Measurements from ENCODE around the gene LSR. TPM values are rescaled to one million over a fixed set of nuclear protein-coding genes. Genes with fewer than 3 reads are reported as not detected.
A peak's percentile ranks its signal among the peaks of the same experiment; 100 is the strongest.

The LSR gene, protein sequence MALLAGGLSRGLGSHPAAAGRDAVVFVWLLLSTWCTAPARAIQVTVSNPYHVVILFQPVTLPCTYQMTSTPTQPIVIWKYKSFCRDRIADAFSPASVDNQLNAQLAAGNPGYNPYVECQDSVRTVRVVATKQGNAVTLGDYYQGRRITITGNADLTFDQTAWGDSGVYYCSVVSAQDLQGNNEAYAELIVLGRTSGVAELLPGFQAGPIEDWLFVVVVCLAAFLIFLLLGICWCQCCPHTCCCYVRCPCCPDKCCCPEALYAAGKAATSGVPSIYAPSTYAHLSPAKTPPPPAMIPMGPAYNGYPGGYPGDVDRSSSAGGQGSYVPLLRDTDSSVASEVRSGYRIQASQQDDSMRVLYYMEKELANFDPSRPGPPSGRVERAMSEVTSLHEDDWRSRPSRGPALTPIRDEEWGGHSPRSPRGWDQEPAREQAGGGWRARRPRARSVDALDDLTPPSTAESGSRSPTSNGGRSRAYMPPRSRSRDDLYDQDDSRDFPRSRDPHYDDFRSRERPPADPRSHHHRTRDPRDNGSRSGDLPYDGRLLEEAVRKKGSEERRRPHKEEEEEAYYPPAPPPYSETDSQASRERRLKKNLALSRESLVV
- 151 and 152 TPM in 2 replicates for total RNA-seq (2021)
- long read RNA-seq, partial matches to known transcripts = 2 of 15 reads
- long read RNA-seq, other reads (novel, unspliced or antisense) = 4 of 15 reads

DNA sequence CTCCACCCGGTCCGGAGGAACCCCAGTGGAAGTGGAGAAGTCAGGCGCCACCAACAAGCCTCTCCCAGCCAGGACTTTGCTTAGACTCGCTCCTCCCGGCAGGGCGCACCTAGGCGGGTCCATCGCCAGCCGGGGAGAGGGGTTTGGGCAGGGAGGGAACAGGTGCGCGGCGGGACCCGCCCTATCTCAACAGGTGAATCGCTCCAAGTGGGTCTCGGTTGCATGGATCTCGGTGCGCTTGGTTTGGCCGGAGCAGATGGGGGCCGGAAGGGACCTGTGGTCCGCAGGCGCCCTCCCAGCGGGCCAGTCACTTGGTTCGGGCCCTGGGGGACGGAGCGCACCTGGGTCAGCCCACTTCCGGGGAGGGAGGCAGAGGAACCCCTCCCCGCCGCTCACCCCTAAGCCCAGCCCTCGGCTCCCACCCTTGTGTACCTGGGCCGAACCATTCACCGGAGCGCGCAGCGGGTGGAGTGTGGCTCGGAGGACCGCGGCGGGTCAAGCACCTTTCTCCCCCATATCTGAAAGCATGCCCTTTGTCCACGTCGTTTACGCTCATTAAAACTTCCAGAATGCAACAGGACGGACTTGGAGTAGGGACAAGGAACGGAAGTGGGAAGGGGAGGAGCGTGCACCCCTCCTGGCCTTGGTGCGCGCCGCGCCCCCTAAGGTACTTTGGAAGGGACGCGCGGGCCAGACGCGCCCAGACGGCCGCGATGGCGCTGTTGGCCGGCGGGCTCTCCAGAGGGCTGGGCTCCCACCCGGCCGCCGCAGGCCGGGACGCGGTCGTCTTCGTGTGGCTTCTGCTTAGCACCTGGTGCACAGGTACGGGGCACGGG is at the start of gene LSR:
LSR (plus strand) TSS at position 693 of the 836 bp plus-strand sequence; CDS start at position 714, 21 bp downstream.
- DNase-seq = peak; percentile 95
- no peak within 1 kb of the TSS; the same call in 1 of the 2 replicates for H3K4ac ChIP-seq (ENCODE audit: low read depth, low read length)
- peaks cover 5% of the 10 kb centered on the region for H3K79me1 ChIP-seq (ENCODE audit: insufficient read depth, low read depth, low read length, poor library complexity, severe bottlenecking)
- peak within 1 kb of the TSS; percentile 100 for H3K18ac ChIP-seq (ENCODE audit: insufficient read length, low read depth, low read length)
- H3K4me1 ChIP-seq (ENCODE audit: insufficient read depth, low read length) = no peaks in the 10 kb centered on the region; the same call in 1 of the 2 replicates
- peak within 1 kb of the TSS; percentile 77 for H3K23ac ChIP-seq (ENCODE audit: insufficient read length, low read depth, low read length)
- H2BK15ac ChIP-seq (ENCODE audit: low read depth, low read length) = no peak within 1 kb of the TSS
- H3K23me2 ChIP-seq (ENCODE audit: insufficient read length, low read depth, low read length, poor library complexity, severe bottlenecking) = peaks cover 7% of the 10 kb centered on the region
- Mint-ChIP-seq H3K4me1 (peaks cover 33 to 38% of the 10 kb centered on the region in 2 experiments), H3K36me3 (ENCODE audit: insufficient read depth in 1 of 3, low read depth in 3 of 3) (peaks cover 27 to 43% (median 39%) of the 10 kb centered on the region in 3 experiments), H3K27me3 (ENCODE audit: low read depth) (no peaks in the 10 kb centered on the region; the same call in 1 of the 2 replicates), H3K9me3 (peaks cover 0 to 3% of the 10 kb centered on the region in 2 experiments; a peak in 2 of 5 replicates), H3K4me3 (peak within 1 kb of the TSS; percentile 99 to 100), H3K27ac (peak within 1 kb of the TSS; percentile 100)
- peak within 1 kb of the TSS; percentile 76 for H2BK120ac ChIP-seq (ENCODE audit: low read depth, low read length, poor library complexity, severe bottlenecking)
- H3K79me2 ChIP-seq (ENCODE audit: insufficient read depth, low read length) = peaks cover 15% of the 10 kb centered on the region; the same call in 1 of the 2 replicates
- H3K56ac ChIP-seq (ENCODE audit: insufficient read length, low read depth, low read length) = peak within 1 kb of the TSS; percentile 95
- peak within 1 kb of the TSS; percentile 98 for H2BK12ac ChIP-seq (ENCODE audit: insufficient read length, low read depth, low read length)
- no CpG with 5 or more reads among the region's 69 CpGs for WGBS (ENCODE audit: extremely low coverage, insufficient read length, low lambda C conversion rate)
- H4K91ac ChIP-seq (ENCODE audit: insufficient read length, low read depth, low read length) = peak within 1 kb of the TSS; percentile 27
- peak within 1 kb of the TSS; percentile 95 for H4K8ac ChIP-seq (replicated peaks; ENCODE audit: insufficient read length, low read depth, low read length)
- peak within 1 kb of the TSS; percentile 97 for H4K5ac ChIP-seq (ENCODE audit: insufficient read length, low read depth, low read length)
- H2BK20ac ChIP-seq (ENCODE audit: low read depth, low read length, poor library complexity, severe bottlenecking) = no peak within 1 kb of the TSS
- TF ChIP-seq, protein P1, sequence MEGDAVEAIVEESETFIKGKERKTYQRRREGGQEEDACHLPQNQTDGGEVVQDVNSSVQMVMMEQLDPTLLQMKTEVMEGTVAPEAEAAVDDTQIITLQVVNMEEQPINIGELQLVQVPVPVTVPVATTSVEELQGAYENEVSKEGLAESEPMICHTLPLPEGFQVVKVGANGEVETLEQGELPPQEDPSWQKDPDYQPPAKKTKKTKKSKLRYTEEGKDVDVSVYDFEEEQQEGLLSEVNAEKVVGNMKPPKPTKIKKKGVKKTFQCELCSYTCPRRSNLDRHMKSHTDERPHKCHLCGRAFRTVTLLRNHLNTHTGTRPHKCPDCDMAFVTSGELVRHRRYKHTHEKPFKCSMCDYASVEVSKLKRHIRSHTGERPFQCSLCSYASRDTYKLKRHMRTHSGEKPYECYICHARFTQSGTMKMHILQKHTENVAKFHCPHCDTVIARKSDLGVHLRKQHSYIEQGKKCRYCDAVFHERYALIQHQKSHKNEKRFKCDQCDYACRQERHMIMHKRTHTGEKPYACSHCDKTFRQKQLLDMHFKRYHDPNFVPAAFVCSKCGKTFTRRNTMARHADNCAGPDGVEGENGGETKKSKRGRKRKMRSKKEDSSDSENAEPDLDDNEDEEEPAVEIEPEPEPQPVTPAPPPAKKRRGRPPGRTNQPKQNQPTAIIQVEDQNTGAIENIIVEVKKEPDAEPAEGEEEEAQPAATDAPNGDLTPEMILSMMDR (conservative IDR thresholded peaks at IDR 0.05) = peak; percentile 14; the same call in 1 of the 3 replicates
- peak within 1 kb of the TSS; percentile 100 for H2BK5ac ChIP-seq (ENCODE audit: insufficient read length, low read length)
- peak within 1 kb of the TSS; percentile 71 for H2AFZ ChIP-seq (ENCODE audit: low read length)
- peak within 1 kb of the TSS; percentile 99 for H3K27ac ChIP-seq (ENCODE audit: insufficient read length, low read depth, low read length)
- H3K27me3 ChIP-seq (ENCODE audit: insufficient read depth, low read length) = no peaks in the 10 kb centered on the region
- peak within 1 kb of the TSS; percentile 89 for H3T11ph ChIP-seq (ENCODE audit: low read length)
- no peak within 1 kb of the TSS for H2AK5ac ChIP-seq (ENCODE audit: insufficient read length, low read length)
- H3K4me2 ChIP-seq (ENCODE audit: insufficient read depth, insufficient read length, low read length) = peak within 1 kb of the TSS; percentile 67
- H3K9me3 ChIP-seq (ENCODE audit: control insufficient read depth, low read depth, low read length) = no peaks in the 10 kb centered on the region
- peak within 1 kb of the TSS; percentile 99 for H3K9ac ChIP-seq (ENCODE audit: extremely low read depth, insufficient read length, low read length)
- peak within 1 kb of the TSS; percentile 100 for H3K14ac ChIP-seq (ENCODE audit: insufficient read depth, low read length)
- H4K20me1 ChIP-seq (ENCODE audit: control insufficient read depth, insufficient read depth, insufficient read length) = peaks cover 6% of the 10 kb centered on the region
